IPS-NIHi11 (cell line): ENCODE data around the gene CTSG.
"Not testable (repeated sequence)": the region's sequence is repeated elsewhere in the genome, so short reads cannot be mapped to it uniquely, and the experiment has no call there.

Experiments used
- DNase-seq: peaks from one replicate; pipeline ENCODE4 v3.0.0; 2012; ENCODE audit warnings: mixed read lengths, low spot score

The CTSG gene

DNA sequence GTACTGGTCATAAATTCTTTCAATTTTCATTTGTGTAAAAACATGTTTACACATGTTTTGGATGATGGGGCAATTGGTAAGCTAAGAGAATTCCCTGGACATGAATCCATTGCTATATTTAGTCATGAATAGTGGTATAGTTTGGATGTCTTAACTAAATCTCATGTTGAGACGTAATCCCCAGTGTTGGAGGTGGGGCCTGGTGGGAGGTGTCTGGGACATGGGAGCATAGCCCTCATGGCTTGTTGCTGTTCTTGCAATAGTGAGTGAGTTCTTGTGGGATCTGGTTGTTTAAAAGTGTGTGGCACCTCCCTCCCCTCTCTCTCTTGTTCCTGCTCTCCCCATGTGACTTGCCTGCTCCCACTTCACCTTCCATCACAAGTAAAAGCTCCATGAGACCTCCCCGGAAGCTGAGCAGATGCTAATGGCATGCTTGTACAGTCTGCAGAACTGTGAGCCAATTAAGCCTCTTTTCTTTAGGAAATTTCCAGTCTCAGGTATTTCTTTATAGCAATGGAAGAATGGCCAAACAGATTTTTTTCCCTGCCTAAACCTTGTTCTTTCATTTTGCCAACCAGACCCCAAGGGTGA is 33.6 kb downstream of the CTSG start:
- DNase-seq = no peak

DNA sequence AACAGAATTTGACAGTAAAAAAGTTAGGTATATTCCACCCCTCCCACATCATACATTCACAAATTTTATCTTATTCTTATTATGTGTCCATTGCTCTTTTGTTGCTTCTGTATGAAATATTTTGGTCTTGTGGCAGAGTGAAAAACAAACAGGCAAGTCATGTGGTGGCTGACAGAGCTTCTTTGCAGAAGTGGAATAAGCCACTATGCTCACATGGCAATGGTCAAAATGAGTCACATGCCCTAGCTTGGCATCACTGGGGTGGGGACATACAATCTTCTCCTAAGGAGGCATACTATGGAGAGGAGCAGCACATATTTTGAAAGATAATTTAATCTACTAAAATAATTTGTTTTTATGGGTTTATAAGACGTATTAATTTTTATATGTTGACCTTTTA is 40.3 kb downstream of the CTSG start:
- no peak for DNase-seq

GRCh38 chr14:24534286-24534685 is 41.8 kb downstream of the CTSG start:
- no peak for DNase-seq

DNA sequence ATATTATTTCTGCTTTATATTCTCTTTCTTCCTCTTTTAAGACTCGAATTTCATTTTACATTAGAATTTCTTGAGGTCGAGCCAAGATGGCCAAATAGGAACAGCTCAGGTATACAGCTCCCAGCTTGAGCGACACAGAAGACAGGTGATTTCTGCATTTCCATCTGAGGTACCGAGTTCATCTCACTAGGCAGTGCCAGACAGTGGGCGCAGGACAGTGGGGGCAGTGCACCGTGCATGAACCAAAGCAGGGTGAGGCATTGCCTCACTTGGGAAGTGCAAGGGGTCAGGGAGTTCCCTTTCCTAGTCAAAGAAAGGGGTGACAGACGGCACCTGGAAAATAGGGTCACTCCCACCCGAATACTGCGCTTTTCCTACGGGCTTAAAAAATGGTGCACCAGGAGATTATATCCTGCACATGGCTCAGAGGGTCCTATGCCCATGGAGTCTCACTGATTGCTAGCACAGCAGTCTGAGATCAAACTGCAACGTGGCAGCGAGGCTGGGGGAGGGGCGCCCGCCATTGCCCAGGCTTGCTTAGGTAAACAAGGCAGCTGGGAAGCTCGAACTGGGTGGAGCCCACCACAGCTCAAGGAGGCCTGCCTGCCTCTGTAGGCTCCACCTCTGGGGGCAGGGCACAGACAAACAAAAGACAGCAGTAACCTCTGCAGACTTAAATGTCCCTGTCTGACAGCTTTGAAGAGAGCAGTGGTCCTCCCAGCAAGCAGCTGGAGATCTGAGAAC is 50.0 kb downstream of the CTSG start:
- not testable (repeated sequence) for DNase-seq
